Prostate gland (tissue), 2 donors: Measurements from ENCODE around the gene ADAMTS17. TPM values are rescaled to one million over a fixed set of nuclear protein-coding genes. Genes with fewer than 3 reads are reported as not detected.

Source experiments
- DNase-seq: peaks from one replicate; pipeline ENCODE4 v3.0.0-alpha.2; 2019; ENCODE audit warnings: low spot score
- H3K27ac ChIP-seq, 2 donors: fragments of 200-600 bp; sonication (generic); 2 replicates each; pipeline ENCODE4 v1.5.1; 2017 to 2019
- H3K27me3 ChIP-seq: fragments of 200-600 bp; sonication (generic); replicated peaks from 2 replicates; pipeline ENCODE4 v1.5.1; 2019; ENCODE audit not compliant: insufficient read depth
- H3K36me3 ChIP-seq, 2 donors: fragments of 200-600 bp; sonication (generic); 1 replicate in 1 of 2; 2 replicates in 1 of 2; pipeline versions ENCODE4 v1.5.1 to v1.8.1; 2017 to 2019
- H3K4me1 ChIP-seq: fragments of 200-600 bp; sonication (generic); replicated peaks from 2 replicates; pipeline ENCODE4 v1.5.1; 2019
- H3K4me3 ChIP-seq, 2 donors: fragments of 200-600 bp; sonication (generic); 2 replicates each; pipeline ENCODE4 v1.5.1; 2017 to 2019
- H3K9me3 ChIP-seq: fragments of 200-600 bp; sonication (generic); 2 replicates; pipeline ENCODE4 v1.5.1; 2017
- POLR2A ChIP-seq: fragments of 450-650 bp; IDR thresholded peaks from one replicate; pipeline ENCODE4 v1.6.1; 2016; ENCODE audit warnings: antibody characterized with exemption, mild to moderate bottlenecking
- POLR2AphosphoS5 ChIP-seq: sonication (generic); formaldehyde crosslinking; IDR thresholded peaks from one replicate; pipeline ENCODE4 v1.6.1; 2017; ENCODE audit warnings: antibody characterized with exemption
- WGBS: methylation state at CpG from one replicate; pipeline ENCODE4 v1.1.5; 2018; 5-methylcytosine and 5-hydroxymethylcytosine counted together
- intact Hi-C: fragments of 100-400 bp; cut with DNase I; formaldehyde crosslinking; loops from one replicate; pipeline ENCODE4 v1.14.2; 2022
- total RNA-seq, 2 donors: library from RNA; depleted of rRNA; stranded (reverse); fragments of >200 nt; gene quantifications; one replicate each; pipeline ENCODE4 v1.1.0, GENCODE V29; 2016
- TF ChIP-seq, protein P1 (sequence below), 4 experiments: fragments of 200-600 bp in 2 of 4; fragments of 450-650 bp in 2 of 4; sonication (generic) in 2 of 4; IDR thresholded peaks; 1 replicate in 3 of 4; 2 replicates in 1 of 4; pipeline ENCODE4 v1.5.1; 2016 to 2019; ENCODE audit warnings: antibody characterized with exemption in 4 of 4, mild to moderate bottlenecking in 2 of 4, moderate library complexity in 2 of 4

The ADAMTS17 gene
- total RNA-seq, 2 donors from 2014 or later, result 2.7 to 5.6 TPM

DNA sequence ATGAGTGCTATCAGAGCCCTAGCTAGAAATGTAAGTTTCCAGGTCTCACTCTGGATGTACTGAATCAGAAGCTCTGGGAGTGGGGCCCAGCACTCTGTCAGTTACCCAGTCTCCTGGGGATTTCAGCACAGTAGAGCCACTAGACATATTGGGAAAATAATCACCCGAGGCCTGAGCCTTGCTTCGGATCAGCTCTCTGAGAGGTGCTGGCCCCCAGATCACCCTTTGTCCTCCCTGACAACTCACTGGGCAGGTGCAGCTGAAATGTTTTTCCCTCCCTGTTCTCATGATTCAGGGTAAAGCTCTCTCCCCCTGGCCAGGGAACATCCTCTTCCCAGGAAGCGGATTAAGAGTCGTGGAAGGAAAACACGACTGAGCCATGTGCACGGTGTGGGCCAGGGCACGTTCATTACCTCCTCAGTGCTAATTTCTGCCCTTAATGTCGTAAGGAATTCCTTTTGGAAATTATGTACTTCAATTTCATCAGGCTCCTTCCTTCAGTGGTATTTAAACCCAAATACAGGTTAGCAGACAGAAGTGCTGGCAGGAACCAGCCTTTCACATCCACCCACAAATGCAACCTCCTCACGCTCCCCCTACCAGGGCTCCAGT, 311.8 kb downstream of the ADAMTS17 start:
- WGBS, result 90% methylated on average over 9 of the region's 9 CpGs
- intact Hi-C loops, result no loop called here
- no peak for DNase-seq

DNA sequence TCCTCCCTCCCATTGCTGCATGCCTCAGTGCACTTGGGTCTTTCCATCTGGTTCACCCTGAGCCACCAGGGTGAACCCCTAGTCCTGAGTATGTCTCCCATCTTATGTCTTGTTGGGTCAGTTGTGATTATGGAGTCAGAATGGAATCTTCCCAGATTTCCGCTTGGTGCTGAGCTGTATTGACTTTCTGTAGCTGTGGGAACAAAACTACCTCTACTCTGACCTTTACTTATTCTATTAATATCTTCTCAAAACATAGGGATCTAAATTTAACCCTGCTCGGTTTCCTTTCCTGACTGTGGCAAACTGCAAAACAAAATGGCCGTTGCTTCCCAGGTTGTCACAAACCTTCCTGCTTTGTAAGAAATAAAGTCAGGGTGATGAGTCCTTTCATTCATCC, 312.7 kb downstream of the ADAMTS17 start:
- no peaks in the 10 kb centered on the region for H3K36me3 ChIP-seq
- no peaks in the 10 kb centered on the region for H3K4me1 ChIP-seq
- 96% methylated on average over 3 of the region's 3 CpGs for WGBS
- no peaks in the 10 kb centered on the region for H3K27me3 ChIP-seq
- no peak overlapping the region for H3K27ac ChIP-seq
- no peaks in the 10 kb centered on the region for H3K9me3 ChIP-seq
- no peak for TF ChIP-seq POLR2A
- TF ChIP-seq, protein P1, sequence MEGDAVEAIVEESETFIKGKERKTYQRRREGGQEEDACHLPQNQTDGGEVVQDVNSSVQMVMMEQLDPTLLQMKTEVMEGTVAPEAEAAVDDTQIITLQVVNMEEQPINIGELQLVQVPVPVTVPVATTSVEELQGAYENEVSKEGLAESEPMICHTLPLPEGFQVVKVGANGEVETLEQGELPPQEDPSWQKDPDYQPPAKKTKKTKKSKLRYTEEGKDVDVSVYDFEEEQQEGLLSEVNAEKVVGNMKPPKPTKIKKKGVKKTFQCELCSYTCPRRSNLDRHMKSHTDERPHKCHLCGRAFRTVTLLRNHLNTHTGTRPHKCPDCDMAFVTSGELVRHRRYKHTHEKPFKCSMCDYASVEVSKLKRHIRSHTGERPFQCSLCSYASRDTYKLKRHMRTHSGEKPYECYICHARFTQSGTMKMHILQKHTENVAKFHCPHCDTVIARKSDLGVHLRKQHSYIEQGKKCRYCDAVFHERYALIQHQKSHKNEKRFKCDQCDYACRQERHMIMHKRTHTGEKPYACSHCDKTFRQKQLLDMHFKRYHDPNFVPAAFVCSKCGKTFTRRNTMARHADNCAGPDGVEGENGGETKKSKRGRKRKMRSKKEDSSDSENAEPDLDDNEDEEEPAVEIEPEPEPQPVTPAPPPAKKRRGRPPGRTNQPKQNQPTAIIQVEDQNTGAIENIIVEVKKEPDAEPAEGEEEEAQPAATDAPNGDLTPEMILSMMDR (IDR thresholded peaks at IDR 0.05), result no peak
- TF ChIP-seq POLR2AphosphoS5, result no peak
- DNase-seq, result no peak
- H3K4me3 ChIP-seq, result no peak overlapping the region
- intact Hi-C loops, result no loop called here

More for the DNA sequence above, 311.8 kb downstream of the ADAMTS17 start:
- Histone ChIP-seq H3K4me3 (no peak overlapping the region), H3K9me3 (no peaks in the 10 kb centered on the region), H3K4me1 (no peaks in the 10 kb centered on the region), H3K27me3 (no peaks in the 10 kb centered on the region), H3K36me3 (no peaks in the 10 kb centered on the region), H3K27ac (no peak overlapping the region)
- TF ChIP-seq POLR2A (no peak), POLR2AphosphoS5 (no peak)
- TF ChIP-seq, protein P1 (IDR thresholded peaks at IDR 0.05), result no peak

DNA sequence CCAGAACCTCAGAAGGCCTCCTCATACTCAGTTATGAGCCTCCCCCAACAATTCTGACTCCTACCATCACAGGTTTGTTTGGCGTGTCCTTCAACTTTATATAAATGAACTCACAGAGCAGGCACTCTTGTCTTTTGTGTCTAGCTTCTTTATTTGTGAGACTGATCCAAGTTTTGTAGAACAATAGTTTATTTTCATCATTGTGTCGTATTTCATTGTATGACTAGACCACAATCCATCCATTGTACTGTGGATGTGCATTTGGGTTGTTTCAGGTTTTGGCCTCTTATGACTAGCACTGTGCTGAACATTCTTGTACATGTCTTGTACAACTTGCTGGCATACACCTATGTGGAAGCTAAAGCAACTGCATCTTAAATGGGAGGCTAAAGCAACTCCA, 315.7 kb downstream of the ADAMTS17 start:
- Histone ChIP-seq H3K4me3 (no peak overlapping the region), H3K27ac (no peak overlapping the region), H3K27me3 (no peaks in the 10 kb centered on the region), H3K9me3 (no peaks in the 10 kb centered on the region), H3K36me3 (no peaks in the 10 kb centered on the region), H3K4me1 (no peaks in the 10 kb centered on the region)
- no peak for DNase-seq
- TF ChIP-seq POLR2AphosphoS5 (no peak), POLR2A (no peak)
- TF ChIP-seq, protein P1 (IDR thresholded peaks at IDR 0.05), result no peak
- 89% methylated on average over 2 of the region's 2 CpGs for WGBS
- intact Hi-C loops, result no loop called here

DNA sequence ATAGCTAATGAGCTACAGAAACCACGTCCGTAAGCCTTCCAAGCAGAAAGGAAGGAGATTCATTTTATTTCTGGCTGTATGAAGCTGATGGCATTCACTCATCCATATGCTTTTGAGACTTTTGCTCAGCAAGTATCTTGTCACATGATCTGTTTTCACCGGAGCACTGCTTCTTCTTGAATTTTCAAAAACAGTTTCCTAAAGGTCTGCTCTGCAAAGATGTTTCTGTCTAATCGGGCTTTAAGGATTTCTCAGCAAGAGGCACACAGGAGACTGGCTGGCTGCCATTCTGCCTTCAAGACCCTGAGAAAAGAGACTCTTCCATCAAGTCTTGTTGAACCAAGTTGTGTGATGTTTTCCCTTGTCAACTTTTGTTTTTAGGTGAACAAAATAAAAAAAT, 319.0 kb downstream of the ADAMTS17 start:
- H3K9me3 ChIP-seq, result no peaks in the 10 kb centered on the region
- 44% methylated on average over 4 of the region's 4 CpGs for WGBS
- H3K4me1 ChIP-seq, result no peaks in the 10 kb centered on the region
- no peak for TF ChIP-seq POLR2A
- no peak for TF ChIP-seq POLR2AphosphoS5
- TF ChIP-seq, protein P1 (IDR thresholded peaks at IDR 0.05), result no peak
- no peaks in the 10 kb centered on the region for H3K27me3 ChIP-seq
- DNase-seq, result no peak
- no peak overlapping the region for H3K4me3 ChIP-seq
- intact Hi-C loops, result no loop called here
- no peak overlapping the region for H3K27ac ChIP-seq
- no peaks in the 10 kb centered on the region for H3K36me3 ChIP-seq

DNA sequence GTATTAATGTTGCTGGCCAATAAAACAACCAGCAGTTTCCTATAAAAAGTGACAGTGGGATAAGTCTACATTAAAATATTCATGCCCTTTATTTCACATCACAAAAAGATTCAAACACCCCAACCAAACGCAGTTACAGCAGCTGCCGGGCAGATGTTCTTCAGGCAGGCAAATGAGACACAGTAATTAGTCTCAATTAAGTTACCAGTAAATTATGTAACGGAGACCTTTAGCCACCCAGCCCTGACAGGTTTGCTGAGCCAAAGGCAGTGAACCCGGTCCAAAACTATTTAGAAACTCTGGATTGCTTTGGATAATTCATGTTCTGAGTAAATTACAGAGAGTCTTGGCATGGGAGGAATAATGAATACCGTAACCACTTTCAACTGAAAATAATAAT, 319.4 kb downstream of the ADAMTS17 start:
- DNase-seq, result no peak
- no peak overlapping the region for H3K4me3 ChIP-seq
- no peaks in the 10 kb centered on the region for H3K36me3 ChIP-seq
- intact Hi-C loops, result no loop called here
- TF ChIP-seq POLR2A, result no peak
- TF ChIP-seq, protein P1 (IDR thresholded peaks at IDR 0.05), result no peak
- no peak for TF ChIP-seq POLR2AphosphoS5
- no peaks in the 10 kb centered on the region for H3K4me1 ChIP-seq
- H3K27ac ChIP-seq, result no peak overlapping the region
- no peaks in the 10 kb centered on the region for H3K9me3 ChIP-seq
- H3K27me3 ChIP-seq, result no peaks in the 10 kb centered on the region
- 37% methylated on average over 5 of the region's 5 CpGs for WGBS
